Globus pallidus (tissue), 1 donor: ENCODE results near the gene AUTS2.

ENCODE experiments used
- DNase-seq: peaks from one replicate; pipeline ENCODE4 v3.0.0-alpha.2; 2015; ENCODE audit warnings: low spot score

AUTS2 gene

DNA sequence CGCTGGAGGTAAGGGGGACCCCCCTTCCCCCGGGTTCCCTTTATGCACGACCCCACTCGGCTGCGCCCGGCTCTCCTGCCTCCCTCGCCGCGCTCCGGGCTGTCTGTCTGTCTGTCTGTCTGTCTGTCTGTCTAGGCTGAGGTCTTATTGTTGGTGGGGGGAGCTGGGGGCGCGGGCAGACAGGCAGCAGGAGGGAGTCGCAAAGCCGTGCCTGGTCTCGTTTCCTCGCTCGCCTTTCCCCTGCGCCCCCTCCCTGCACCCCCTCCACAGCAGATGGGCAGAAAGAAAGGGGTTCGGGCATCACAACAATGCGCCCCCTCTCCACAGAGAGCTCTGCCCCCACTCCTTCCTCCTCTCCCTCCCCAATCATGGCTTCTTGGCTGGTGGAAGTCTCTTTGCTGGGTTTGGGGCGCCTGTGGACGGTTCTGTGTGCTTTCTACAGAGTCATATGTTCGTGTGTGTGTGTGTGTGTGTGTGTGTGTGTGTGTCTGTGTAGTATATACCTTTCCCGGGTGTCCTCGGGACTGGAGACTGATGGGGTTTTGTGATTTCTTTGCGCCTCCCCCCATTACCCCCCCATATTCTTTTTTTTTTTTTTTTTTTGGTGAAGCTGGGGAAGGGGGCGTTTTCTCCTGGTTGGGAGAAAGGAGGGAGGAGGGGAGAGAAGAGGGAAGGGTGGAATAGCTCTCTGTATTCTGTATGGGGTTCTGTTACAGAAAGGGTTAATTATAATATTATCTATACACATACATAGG, 1.9 kb downstream of the AUTS2 start:
- no peak for DNase-seq

DNA sequence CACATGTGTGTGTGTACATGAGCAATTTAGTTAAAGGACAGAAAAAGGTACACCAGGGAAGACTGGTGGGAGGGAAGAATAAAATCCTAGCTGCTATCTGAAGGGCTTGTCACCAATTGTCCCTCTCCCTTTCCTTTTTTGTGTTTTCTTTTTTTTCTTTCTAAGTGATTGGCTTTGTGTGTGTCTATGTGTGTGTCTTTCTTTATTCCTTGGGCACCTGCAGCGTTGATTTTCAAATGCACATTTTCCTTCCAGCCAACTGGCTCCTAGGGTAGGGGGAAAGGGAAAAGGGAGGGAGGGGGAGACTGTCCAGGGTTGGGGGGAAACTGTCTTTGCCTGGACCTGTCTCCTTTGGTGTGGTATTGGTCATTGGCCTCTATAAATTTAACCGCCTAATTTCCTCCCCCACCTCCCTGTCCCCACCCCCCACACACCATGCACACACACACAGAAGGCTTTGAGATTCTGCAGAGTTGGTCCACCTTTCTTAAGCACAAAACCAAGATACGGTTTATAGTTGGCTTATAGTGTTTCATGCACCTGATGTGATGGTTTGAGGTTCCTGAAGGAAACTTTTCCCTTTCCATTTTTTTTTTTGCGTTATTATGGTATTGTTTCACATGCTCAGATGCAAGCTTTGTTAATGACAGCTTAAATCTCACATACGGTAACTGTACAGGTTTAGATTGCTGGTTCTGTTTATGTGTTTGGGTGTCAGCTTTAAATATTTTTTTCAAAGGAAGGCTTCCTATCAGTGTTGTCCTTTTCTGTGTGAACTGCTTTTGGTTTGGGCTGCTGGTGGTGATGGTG, 2.6 kb downstream of the AUTS2 start:
- DNase-seq, result no peak

DNA sequence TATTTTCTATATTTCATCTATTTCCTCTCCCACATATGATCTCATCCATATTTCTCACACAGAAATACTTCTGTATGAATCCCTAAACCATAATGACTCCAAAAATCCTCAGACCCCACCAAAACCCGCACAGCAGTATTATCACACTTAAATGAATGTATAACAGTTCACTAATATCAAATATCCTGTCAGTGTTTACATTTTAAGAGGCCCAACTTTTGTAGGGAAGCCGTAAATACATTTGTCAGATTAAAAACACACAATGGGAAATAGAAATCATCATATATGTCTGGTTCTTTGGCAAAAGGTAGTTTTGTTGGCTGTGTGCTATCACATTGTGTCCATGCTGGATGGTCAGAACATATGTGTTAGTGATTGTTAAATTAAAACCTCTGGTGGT, 4.2 kb downstream of the AUTS2 start:
- no peak for DNase-seq

DNA sequence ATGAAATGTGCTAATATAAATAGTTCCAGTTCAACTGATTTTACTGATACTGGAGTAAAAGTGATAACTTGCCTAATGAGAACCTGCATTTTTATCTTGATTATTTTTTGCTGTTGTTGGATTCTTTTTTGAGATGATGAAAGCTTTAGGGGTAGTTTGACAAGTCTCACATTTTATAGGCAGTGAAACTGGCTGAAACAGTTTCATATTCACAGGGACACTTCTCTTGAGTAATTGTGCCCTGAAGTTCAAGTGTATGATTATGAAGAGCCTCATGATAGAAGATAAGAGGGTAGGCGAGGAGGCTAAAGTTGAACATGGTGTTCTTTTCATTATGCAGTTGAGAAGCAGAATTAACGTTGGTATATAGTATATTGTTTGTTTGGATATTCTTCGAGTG, 5.1 kb downstream of the AUTS2 start:
- no peak for DNase-seq

DNA sequence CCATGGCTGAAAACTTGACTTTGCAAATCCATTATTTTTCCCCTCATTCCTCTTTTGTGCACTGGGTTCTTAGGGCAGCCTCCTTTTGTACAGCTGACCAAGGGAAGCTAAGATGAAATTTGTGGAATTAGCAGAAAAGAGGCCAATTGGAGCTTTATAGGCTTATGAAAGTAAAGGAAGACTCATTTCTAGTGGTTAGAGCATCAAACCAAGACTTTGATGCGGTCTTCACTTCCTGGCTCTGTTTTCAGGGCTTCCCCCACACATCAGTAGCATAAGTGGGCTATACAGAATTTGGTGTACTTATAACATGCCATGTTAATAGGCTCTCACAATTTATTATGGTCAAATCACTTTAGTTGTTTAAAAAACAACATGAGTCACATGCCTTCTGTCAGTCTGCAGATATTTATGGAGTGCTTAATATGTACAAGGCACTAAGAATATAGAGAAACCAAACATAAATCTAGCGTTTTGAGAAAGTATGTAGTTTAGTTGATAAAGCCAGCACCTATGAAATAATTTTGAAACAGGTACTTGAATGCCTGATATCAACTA, 5.7 kb downstream of the AUTS2 start:
- DNase-seq, result no peak

DNA sequence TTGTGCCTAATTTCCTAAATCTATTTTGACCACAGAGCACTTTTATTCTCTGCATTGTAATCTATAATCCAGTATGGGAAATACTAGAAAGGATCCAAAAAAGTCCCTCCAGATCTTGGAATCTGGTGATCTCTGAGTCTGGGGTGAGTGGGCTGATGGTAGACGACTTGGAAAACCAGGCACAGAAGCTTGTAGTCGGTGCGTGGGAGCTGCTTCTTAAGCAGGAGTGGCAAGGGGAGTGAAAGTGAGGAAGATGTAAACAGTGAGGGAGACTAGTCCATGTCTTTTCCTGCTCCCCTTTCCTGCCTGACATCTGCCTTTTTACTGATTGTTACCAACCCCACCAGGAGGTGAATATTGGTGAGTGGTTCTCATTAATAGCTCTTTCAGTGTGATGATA, 6.8 kb downstream of the AUTS2 start:
- DNase-seq, result no peak

DNA sequence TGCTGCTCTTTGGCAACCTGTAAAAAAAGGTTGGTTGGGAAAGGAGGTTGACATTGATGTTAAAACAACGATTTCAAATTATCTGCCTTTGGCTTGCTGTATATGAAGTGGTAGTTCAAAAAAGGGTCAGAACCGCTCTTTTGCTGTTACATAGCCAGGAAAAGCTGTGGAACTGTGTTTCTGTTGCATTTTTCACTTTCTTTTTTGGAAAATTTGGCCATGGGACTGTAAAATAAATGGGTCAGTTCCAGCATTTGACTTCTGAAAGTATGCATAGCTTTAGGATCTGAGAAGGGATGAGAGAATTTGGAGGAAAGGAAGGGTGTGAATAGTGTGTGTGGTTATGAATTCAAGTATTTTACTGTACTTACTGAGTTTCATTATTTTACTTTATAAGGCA, 7.3 kb downstream of the AUTS2 start:
- DNase-seq, result no peak

DNA sequence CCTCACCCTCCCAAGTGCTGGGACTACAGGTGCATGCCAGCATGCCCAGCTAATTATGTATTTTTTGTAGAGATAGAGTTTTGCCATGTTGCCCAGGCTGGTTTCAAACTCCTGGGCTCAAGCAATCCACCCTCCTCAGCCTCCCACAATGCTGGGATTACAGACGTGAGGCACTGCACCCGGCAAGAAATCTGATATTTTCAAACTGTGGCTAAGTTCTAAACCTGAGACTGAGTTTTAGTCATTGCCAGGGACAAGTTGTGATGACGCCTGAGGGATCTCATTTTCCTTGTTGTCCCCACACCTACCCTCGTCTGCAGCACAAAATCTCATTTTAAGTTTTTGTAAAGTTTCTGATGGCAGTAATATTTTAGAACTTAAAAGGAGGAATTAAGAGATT, 9.8 kb downstream of the AUTS2 start:
- DNase-seq, result no peak

DNA sequence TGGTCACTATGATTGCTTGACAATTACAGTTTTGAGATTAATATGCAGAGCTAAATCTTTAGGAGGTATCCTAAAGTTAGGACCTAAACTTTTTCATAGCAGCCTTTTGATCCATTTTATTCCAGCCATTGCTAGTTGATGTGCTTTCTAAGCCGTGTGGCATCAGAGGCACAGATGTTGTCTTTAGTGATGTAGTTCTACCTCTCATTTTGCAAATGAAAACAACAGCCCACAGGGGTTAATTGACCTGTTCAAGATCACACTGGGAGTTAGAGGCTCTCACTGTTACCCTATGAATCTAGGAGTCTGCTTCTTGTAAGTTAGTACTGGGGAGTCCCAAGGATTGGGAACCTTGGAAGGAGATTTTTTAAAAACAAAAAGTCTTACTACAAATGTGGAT, 10.6 kb downstream of the AUTS2 start:
- DNase-seq, result no peak

DNA sequence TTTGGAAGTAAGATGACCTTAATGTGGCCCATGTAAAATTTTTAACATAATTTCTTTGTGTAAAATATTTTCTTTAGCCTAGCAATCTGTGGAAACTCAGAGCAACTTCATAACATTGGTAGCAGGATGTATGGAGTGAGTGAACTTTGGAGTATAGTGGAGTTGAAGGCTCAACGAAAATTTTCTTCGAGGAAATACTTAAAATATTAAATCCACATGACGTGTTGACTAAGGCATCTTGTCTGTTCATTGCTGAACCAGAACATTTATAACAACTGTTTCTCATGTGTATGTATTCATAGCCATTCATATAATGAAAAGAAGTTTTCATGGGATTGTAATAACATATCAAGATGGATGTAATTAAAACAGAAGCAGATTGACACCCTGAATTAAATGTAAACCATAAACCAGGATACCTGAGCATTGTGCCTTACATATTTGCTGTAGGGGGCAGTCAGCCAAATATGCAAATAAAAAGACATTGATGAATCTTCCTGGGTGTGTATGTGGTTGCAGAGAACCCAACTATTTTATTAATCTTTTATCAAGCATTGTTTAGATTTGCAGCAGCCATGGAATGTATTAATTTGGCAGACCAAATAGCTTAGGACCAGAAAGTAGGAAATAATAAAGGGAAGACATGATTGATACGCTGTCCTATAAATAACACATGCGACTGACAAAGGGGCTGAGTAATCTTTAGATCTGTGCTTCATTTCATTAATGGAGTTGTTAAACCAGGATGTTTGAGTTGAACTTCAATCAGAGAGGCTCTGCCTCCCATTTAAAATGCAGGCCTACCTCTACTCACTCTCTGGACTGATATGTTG, 11.5 kb downstream of the AUTS2 start:
- no peak for DNase-seq

DNA sequence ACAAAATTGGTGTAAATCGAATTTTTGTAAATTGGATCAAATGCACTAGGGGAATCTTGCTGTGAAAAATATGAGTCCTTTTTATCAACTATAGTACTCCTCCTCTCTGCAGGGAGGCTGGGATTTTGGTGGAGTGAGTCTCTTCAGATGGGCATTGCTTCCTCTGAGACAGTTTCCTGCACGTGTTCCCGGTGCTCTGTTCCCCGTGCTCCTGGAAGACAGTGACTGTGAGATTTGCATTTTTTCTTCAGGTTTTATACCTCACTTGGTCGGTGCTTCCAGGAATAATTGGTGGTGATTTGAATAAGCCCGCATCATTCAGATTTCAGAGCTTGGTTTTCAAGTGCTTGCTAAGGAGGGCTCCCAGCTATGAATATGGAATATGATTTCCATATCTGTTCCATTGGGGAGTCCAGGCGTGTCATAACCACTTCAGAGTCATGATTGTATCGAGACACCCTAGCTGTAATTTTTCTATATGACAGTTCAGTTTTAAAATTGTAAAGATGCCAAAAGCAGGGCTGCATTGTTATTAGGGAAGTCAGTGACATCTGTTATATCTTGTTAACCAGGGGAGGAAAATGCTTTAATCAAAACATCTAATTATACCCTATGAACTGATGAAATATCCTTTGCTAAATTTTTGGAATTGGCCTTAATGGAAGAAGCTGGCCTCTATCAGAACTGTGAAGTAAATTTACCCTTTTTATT, 12.3 kb downstream of the AUTS2 start:
- DNase-seq, result no peak

DNA sequence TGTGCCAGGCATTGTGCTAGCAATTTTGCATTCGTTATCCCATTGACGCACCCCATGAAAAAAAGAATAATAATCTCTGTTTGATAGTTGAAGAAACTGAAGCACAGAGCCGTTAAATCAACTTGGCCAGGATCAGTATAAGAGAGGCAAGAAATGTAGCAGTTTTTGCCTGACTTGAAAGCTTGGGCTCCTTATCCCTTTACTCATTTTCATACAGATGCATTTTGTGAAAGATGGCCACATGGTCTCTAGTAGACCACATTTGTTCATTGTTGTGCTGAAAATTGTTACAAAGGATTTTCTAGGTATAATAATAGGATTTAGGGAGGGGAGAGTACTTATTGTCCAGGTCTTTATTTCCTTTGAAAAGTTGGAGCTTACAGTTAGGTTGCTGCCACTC, 14.7 kb downstream of the AUTS2 start:
- no peak for DNase-seq

DNA sequence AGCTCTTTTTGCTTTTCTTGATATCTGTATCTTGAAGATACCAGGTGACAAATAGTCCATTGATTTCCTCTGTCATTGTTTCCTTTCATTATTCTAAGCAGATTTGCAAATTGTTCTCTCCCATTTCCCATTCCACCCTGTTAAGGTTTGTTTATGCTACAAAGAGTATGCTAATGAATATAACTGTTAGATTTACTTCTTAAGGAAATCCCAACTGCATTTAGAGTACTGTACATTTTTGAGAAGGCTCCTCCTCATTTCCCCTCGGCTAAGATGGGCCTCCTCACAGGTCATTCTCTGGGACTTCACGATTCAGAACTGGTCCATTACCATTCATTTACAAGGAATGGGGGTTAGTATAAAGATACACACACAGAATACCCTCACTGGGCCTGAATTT, 15.6 kb downstream of the AUTS2 start:
- DNase-seq, result no peak

DNA sequence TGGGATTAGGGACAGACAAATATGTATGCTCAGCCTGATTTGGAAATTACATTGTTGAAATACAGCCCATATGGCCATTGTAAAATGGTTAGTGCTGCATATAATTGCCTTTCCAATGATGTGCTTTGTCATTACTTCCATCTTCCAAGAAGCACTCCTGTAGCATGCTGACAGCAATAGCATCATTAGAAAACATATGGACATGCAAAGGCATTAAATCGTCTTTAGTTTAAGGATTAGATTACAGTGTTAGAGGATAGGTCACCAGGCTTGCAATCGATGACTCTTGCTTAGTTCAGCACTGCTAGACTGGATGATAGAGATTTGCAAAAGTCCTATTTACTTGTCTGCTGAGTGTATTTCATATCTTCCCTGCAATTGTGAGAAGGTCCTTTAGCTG, 17.4 kb downstream of the AUTS2 start:
- no peak for DNase-seq

DNA sequence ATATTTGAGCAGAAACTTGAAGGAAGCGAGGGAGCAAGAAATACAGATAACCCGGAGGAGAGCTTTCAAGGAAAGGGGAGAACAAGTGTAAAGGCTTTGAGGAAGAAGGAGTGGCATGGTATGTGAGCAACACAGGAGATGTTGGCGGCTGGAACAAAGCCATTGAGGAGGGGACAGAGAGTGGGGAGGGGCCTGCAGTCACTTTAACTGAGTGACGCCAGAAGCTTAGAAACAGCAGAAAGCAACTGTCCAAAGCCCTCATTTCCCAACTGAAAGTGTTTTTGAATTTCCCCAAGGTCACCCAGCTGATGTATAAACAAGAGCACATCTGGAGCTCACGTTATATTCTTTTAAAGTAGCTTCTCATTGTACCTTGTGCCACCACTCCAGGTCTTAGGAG, 19.1 kb downstream of the AUTS2 start:
- DNase-seq, result no peak

DNA sequence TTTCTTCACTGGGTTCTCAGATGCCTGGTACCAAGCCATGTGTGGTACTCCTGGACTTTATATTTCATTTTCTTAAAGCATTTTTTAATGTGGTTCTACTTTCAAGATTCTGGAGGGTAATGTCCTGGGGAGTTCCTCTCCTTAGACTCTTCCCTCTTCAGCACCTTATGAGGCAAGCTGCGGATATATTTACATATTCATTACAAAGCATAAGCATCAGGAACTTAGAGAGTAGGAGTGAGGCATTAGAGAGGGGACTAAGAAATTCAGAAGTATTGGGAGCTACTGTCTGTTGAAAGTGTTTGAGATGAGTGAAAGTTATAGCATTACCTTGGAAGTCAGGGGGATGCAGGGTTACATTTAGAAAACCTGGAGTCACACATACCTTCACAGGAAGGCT, 20.8 kb downstream of the AUTS2 start:
- no peak for DNase-seq

DNA sequence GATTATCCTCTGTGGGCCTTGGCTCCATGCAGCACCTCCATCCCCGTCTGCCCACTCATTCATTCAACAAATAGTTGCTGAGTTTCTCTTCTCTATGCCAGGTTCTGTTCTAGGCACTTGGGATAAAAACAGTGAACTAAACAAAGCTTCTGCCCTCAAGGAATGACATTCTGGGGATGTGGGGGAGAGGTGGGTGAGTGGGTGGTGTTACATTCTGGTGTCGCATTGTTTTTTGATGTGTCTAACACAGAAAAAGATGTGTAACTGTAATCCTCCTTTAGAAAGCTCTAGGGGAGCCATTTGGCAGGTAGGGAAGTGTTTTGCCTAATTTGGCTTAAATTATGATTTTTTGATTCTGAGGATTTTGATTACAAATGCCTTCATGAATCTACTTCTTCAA, 21.4 kb downstream of the AUTS2 start:
- no peak for DNase-seq

DNA sequence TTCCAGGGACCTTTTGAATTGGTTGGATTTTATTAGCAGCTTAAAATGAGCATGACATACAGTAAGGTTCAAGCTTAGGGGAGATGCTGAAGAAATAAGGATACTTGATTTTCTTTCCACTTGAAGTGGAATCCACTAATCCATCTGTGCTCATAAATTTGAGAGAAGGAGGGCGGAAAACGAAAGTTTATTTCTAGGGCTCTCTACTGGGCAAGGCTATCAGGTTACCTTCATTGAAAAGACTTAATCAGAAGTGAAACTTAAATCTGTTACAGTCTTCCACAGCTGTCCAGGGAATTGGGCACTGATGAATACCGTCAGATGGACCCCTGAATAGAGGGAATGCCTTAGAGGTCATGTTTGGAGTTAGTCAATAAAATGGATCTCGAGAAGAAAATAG, 21.8 kb downstream of the AUTS2 start:
- no peak for DNase-seq

DNA sequence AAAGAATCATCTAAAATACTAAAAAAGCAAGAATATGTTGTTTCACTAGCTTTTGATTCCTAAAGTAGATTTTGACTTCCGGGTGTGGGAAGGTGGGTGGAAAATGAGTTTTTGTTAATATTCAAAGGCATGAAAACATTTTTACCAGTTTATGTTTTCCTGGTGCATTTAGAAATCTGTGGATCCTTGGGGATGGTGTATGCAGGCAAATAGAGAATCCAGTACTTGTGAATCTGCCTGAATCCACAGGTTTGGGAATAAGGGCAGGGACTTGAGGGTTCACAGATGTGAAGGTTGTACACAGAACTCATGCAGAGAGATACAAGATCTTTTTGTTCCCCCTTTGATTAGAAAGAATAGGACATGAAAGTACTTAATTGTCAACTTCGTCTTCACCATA, 22.4 kb downstream of the AUTS2 start:
- no peak for DNase-seq

DNA sequence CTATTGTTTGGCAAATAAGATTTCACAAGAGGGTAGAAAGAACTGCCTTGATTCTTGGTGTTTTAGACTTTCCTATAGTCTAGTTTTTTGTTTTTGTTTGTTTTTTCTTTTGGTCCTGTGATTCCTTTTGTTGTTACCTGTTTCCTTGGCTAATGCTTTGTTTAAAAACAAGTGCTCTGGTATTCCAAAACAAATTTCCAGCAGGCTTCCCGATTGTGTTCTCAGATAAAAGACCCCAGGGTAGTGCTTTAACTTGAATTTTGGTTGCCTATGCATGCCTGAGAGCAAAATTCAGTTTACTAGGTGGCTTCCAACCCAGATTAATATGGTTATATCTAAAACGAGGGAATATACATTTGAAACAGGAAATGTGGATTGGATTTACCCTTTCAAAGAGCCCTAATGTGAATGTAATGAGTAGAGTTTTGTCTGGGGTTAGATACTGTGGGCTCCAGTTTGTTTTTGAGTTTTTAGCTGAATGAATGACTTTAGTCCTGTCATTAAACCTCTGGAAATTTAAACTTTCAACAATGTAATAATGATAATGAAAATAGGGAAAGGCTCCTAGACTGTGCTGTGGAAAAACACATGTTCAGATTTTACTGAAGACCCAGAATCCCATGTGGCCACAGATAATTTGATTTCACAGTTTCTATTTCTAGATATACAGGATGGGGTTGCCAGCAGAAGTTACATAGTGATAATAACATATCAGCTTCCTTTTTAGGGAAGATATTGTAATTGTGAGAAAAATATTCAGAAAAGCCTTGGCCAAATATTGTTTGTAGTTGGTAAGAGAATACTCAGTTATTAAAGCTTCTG, 23.9 kb downstream of the AUTS2 start:
- DNase-seq, result no peak

DNA sequence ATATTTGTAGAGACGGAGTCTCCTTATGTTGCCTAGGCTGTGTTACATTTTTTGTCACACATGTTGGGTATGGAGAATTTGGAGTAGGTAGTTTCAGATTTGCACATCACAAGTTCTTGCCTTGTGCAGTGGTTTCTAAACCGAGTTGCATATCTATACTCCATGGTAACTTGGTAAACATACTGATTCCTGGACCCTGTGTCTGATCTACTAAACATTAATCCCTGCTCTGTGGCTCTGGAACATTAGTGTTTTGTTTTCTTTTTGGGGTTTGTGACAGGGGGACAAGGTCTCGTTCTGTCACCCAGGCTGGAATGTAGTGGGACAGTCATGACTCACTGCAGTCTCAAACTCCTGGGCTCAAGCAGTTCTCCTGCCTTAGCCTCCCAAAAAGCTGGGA, 24.7 kb downstream of the AUTS2 start:
- DNase-seq, result no peak
